ENCODE data around the gene PRKCA. TPM values are rescaled to one million over a fixed set of nuclear protein-coding genes. Genes with fewer than 3 reads are reported as not detected.
"Not testable (repeated sequence)": the region's sequence is repeated elsewhere in the genome, so short reads cannot be mapped to it uniquely, and the experiment has no call there.

PRKCA gene
- total RNA-seq, 2 experiments from 2014 or later = 84.4 to 87.9 TPM

DNA sequence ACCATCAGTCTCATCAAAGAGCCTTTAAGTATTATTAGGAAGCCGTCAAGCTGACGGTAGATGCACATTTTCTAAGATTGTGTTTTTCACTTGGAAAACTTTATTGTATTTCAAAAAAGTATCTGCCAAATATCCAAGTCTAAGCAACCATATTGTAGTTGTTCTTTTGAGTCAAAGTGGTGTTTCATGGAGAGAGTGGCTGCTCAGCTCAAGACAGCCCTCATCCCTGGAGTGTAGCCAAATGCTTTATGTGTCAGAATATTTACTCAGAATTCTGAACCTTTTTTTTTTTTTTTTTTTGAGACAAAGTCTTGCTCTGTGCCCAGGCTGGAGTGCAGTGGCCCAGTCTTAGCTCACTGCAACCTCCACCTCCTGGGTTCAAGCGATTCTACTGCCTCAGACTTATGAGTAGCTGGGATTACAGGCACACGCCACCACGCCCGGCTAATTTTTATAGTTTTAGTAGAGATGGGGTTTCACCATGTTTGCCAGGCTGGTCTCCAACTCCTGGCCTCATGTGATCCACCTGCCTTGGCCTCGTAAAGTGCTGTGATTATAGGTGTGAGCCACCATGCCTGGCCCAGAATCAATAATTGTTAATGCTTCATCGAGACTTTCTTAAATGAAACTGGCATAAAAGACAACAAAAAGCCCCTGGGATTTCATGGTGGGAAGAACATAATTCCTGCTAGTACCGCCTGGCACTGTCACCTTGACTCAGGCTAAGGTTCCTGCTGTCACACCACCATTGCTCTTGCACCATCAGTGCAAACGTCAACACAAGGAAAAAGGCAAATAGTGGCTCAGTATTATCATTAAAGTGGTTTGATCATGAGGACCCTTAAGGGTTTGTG is 45.5 kb downstream of the PRKCA start:
- Mint-ChIP-seq H3K27me3 (no peaks in the 10 kb centered on the region), H3K9me3 (no peaks in the 10 kb centered on the region), H3K4me1 (ENCODE audit: low read depth) (peaks cover 65% of the 10 kb centered on the region), H3K4me3 (no peak overlapping the region), H3K36me3 (ENCODE audit: low read depth) (peaks cover 18% of the 10 kb centered on the region), H3K27ac (peak overlapping the region; percentile 64)
- ATAC-seq (peak; percentile 50), DNase-seq (peak; percentile 36)
- CTCF ChIA-PET = interaction anchor here (1.9 kb wide), 1 partner anchor 34 kb away, joined by 5 read pairs; no protein-coding TSS in a partner anchor
- POLR2A ChIA-PET = interaction anchor here (1.2 to 1.5 kb wide), 2 partner anchors 19 to 26 kb away, joined by 3 to 4 read pairs; no protein-coding TSS in a partner anchor
- intact Hi-C loops (cut with micrococcal nuclease) = loop anchor here (5.0 kb wide), 1 partner anchor 36 kb away; no protein-coding TSS in a partner anchor
- TF ChIP-seq, protein P1, sequence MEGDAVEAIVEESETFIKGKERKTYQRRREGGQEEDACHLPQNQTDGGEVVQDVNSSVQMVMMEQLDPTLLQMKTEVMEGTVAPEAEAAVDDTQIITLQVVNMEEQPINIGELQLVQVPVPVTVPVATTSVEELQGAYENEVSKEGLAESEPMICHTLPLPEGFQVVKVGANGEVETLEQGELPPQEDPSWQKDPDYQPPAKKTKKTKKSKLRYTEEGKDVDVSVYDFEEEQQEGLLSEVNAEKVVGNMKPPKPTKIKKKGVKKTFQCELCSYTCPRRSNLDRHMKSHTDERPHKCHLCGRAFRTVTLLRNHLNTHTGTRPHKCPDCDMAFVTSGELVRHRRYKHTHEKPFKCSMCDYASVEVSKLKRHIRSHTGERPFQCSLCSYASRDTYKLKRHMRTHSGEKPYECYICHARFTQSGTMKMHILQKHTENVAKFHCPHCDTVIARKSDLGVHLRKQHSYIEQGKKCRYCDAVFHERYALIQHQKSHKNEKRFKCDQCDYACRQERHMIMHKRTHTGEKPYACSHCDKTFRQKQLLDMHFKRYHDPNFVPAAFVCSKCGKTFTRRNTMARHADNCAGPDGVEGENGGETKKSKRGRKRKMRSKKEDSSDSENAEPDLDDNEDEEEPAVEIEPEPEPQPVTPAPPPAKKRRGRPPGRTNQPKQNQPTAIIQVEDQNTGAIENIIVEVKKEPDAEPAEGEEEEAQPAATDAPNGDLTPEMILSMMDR (IDR thresholded peaks at IDR 0.05) = no peak

DNA sequence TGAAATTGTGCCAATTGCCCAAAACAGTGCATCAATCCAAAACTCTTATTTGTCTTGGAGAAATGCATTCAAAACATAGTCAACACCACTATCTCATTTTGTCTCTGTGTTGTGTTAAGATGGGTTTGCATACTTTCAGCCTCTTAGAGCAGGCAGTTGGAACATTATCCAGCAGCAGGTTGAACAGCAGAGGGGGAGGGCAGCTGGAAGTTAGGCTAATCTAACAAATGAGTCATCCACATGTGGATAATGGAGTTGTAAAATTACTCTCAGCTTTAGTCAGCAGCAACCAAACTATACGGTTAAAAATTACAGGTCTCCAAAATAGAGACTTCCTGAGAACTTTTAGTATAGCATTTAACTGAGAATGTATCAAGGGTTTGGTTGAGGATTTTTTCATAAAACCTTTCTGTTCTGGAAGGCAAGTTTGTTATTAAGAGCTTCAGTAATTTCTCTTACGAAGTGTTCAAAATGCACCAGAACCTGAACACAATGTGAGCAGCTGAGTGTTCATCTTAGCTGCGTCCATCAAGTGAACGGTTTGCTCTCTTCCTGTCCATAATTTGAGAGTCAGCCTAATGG is 46.3 kb downstream of the PRKCA start:
- peak; percentile 82 for ATAC-seq

DNA sequence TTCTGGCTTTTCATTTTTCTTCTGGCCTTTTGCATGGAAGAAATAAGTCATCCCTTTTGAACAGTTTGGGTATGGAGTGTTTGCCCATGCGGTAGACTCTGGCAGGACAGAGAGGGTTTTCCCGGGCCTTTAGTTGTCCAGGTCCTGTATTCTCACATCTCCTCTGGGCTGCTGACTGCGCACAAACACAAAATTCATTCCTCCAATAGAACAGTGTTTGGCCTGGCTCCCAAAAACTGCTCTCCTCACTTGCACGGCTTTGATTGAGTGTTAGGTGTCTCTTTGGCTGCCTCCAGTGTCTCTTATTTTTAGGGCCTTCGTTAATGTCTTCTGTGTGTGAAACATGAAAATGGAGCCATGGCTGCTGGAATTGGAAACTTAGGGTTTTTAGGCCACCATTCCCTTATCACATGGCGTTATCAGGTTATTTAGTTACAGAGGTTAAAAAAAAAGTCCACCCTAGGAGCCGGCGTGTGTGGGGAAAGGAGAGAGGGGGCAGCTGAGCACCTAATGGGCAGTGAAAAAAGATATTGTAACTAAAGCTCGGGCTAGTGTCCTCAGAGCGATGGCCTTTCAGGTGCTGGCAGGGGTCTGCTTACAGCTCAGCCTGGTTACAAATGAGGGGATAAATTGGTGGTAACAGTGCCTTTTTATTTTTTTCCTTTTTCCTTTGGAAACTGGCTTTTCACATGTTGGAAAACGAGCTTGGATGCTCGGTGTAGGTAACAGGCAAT is 47.3 kb downstream of the PRKCA start:
- peaks cover 20% of the 10 kb centered on the region for H3K36me3 Mint-ChIP-seq (ENCODE audit: low read depth)
- intact Hi-C loops (cut with micrococcal nuclease) = loop anchor here (5.0 kb wide), 1 partner anchor 37 kb away; no protein-coding TSS in a partner anchor
- peaks cover 74% of the 10 kb centered on the region for H3K4me1 Mint-ChIP-seq (ENCODE audit: low read depth)
- ATAC-seq (no peak), DNase-seq (no peak)
- POLR2A ChIA-PET = interaction anchor here (1.2 to 2.0 kb wide), 2 partner anchors 12 to 24 kb away, joined by 4 read pairs; no protein-coding TSS in a partner anchor
- TF ChIP-seq, protein P1 (IDR thresholded peaks at IDR 0.05) = no peak
- CTCF ChIA-PET = no interaction called here
- peak overlapping the region; percentile 12 for H3K4me3 Mint-ChIP-seq
- no peaks in the 10 kb centered on the region for H3K9me3 Mint-ChIP-seq
- peak overlapping the region; percentile 64 for H3K27ac Mint-ChIP-seq
- H3K27me3 Mint-ChIP-seq = no peaks in the 10 kb centered on the region

More for the DNA sequence above, 46.3 kb downstream of the PRKCA start:
- TF ChIP-seq, protein P1 (IDR thresholded peaks at IDR 0.05) = no peak
- Mint-ChIP-seq H3K27ac (peak overlapping the region; percentile 64), H3K36me3 (ENCODE audit: low read depth) (peaks cover 16% of the 10 kb centered on the region), H3K27me3 (no peaks in the 10 kb centered on the region), H3K9me3 (no peaks in the 10 kb centered on the region), H3K4me1 (ENCODE audit: low read depth) (peaks cover 66% of the 10 kb centered on the region), H3K4me3 (peak overlapping the region; percentile 5)
- ChIA-PET POLR2A (interaction anchor here (0.7 to 1.2 kb wide), 2 partner anchors 18 to 25 kb away, joined by 3 to 4 read pairs; no protein-coding TSS in a partner anchor), CTCF (no interaction called here)
- intact Hi-C loops (cut with micrococcal nuclease) = loop anchor here (5.0 kb wide), 1 partner anchor 36 kb away; no protein-coding TSS in a partner anchor
- DNase-seq = peak; percentile 56

DNA sequence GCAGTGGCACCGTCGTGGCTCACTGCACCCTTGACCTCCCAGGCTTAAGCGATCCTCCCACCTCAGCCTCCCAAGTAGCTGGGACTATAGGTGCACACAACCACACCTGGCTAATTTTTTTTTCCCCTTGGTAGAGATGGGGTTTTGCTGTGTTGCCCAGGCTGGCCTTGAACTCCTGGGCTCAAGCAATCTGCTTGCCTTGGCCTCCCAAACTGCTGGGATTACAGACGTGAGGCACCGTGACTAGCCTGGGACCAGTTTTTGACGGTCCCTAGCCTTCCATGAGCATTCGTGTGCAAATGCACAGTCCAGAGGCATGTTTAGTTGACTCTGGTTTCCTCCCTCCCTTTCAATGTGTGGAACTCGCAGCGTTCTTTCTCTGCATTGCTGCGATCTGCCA is 48.2 kb downstream of the PRKCA start:
- H3K9me3 Mint-ChIP-seq; ATAC-seq; DNase-seq; H3K4me3 Mint-ChIP-seq; intact Hi-C loops (cut with micrococcal nuclease); H3K27me3 Mint-ChIP-seq; CTCF ChIA-PET: not testable (repeated sequence)
- Mint-ChIP-seq H3K4me1 (ENCODE audit: low read depth) (peaks cover 79% of the 10 kb centered on the region), H3K27ac (peak overlapping the region; percentile 37), H3K36me3 (ENCODE audit: low read depth) (peaks cover 23% of the 10 kb centered on the region)
- POLR2A ChIA-PET = interaction anchor here (2.0 kb wide), 1 partner anchor 13 kb away, joined by 4 read pairs; no protein-coding TSS in a partner anchor

DNA sequence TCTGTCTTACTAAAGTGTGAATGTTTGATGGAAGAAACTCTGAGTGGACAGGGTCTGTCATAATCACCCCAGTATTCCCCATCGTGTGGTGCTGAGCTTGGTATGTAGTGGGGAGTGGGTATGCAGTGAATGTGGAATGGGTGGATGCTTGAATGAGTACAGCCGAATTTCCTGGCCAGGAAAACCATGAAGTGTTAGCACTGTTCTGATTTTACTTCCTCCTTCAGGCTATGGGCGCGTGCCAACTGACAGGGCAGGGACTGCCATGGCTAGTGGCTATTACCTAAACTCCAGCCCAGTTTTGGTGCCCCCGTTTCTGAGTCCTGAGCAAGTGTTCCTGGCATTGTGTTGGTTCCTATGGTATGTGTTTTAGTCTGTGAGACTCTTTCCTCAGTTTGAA is 48.6 kb downstream of the PRKCA start:
- no peak overlapping the region for H3K4me3 Mint-ChIP-seq
- no peak for DNase-seq
- ChIA-PET POLR2A (interaction anchor here (2.0 kb wide), 1 partner anchor 13 kb away, joined by 4 read pairs; no protein-coding TSS in a partner anchor), CTCF (interaction anchor here (0.5 to 0.9 kb wide), 2 partner anchors 72 to 218 kb away, joined by 3 read pairs; no protein-coding TSS in a partner anchor)
- no peaks in the 10 kb centered on the region for H3K27me3 Mint-ChIP-seq
- peak overlapping the region; percentile 37 for H3K27ac Mint-ChIP-seq
- H3K4me1 Mint-ChIP-seq (ENCODE audit: low read depth) = peaks cover 79% of the 10 kb centered on the region
- TF ChIP-seq, protein P1 (IDR thresholded peaks at IDR 0.05) = no peak
- H3K9me3 Mint-ChIP-seq = no peaks in the 10 kb centered on the region
- H3K36me3 Mint-ChIP-seq (ENCODE audit: low read depth) = peaks cover 23% of the 10 kb centered on the region
- no peak for ATAC-seq
- intact Hi-C loops (cut with micrococcal nuclease) = no loop called here
